Measurements from ENCODE around the gene UPF3B. TPM values are rescaled to one million over a fixed set of nuclear protein-coding genes. Genes with fewer than 3 reads are reported as not detected.

Gene UPF3B
- total RNA-seq, 1 donor from 2014 or later: 8.3 TPM

- Mint-ChIP-seq H3K9me3 (ENCODE audit: unreplicated experiment) (peaks cover under 1% of the 10 kb centered on the region), H3K36me3 (ENCODE audit: unreplicated experiment) (peaks cover 8% of the 10 kb centered on the region), H3K27ac (ENCODE audit: unreplicated experiment) (no peak overlapping the region), H3K27me3 (ENCODE audit: unreplicated experiment) (no peaks in the 10 kb centered on the region), H3K4me1 (ENCODE audit: unreplicated experiment) (no peaks in the 10 kb centered on the region), H3K4me3 (ENCODE audit: unreplicated experiment) (no peak overlapping the region)
- no peak for TF ChIP-seq CTCF (IDR thresholded peaks at IDR 0.05)
- no peak for DNase-seq (ENCODE audit: extremely low spot score, unreplicated experiment)
Measured at GRCh38 chrX:119878740-119879139, 26.0 kb upstream of the UPF3B start.

- DNase-seq (ENCODE audit: extremely low spot score, unreplicated experiment): peak; percentile 92
- TF ChIP-seq CTCF (IDR thresholded peaks at IDR 0.05): no peak
- peak within 1 kb of the TSS; percentile 97 for H3K4me3 Mint-ChIP-seq (ENCODE audit: unreplicated experiment)
Measured at GRCh38 chrX:119871599-119872395, 19.0 kb upstream of the UPF3B start, which contains the start of the genes NDUFA1 and RNF113A. NDUFA1 (plus strand) TSS chrX:119871832; CDS start chrX:119871912, 80 bp downstream. RNF113A (minus strand) TSS chrX:119871733; CDS start chrX:119871613, 120 bp downstream.

GRCh38 chrX:119871245-119871598, 18.5 kb upstream of the UPF3B start:
- Mint-ChIP-seq H3K4me3 (ENCODE audit: unreplicated experiment) (peak overlapping the region; percentile 97), H3K27ac (ENCODE audit: unreplicated experiment) (peak overlapping the region; percentile 96), H3K36me3 (ENCODE audit: unreplicated experiment) (peaks cover 6% of the 10 kb centered on the region), H3K4me1 (ENCODE audit: unreplicated experiment) (peaks cover 18% of the 10 kb centered on the region), H3K27me3 (ENCODE audit: unreplicated experiment) (no peaks in the 10 kb centered on the region), H3K9me3 (ENCODE audit: unreplicated experiment) (no peaks in the 10 kb centered on the region)
- DNase-seq (ENCODE audit: extremely low spot score, unreplicated experiment): no peak
- no peak for TF ChIP-seq CTCF (IDR thresholded peaks at IDR 0.05)

More at GRCh38 chrX:119871599-119872395, 19.0 kb upstream of the UPF3B start, which contains the start of the genes NDUFA1 and RNF113A:
- Mint-ChIP-seq H3K9me3 (ENCODE audit: unreplicated experiment) (no peaks in the 10 kb centered on the region), H3K4me1 (ENCODE audit: unreplicated experiment) (peaks cover 18% of the 10 kb centered on the region), H3K27me3 (ENCODE audit: unreplicated experiment) (no peaks in the 10 kb centered on the region), H3K27ac (ENCODE audit: unreplicated experiment) (peak within 1 kb of the TSS; percentile 96), H3K36me3 (ENCODE audit: unreplicated experiment) (peaks cover 6% of the 10 kb centered on the region)

GRCh38 chrX:119870626-119871131, 17.9 kb upstream of the UPF3B start:
- no peak for DNase-seq (ENCODE audit: extremely low spot score, unreplicated experiment)
- Mint-ChIP-seq H3K36me3 (ENCODE audit: unreplicated experiment) (peaks cover 6% of the 10 kb centered on the region), H3K27ac (ENCODE audit: unreplicated experiment) (peak overlapping the region; percentile 96), H3K4me3 (ENCODE audit: unreplicated experiment) (peak overlapping the region; percentile 97), H3K27me3 (ENCODE audit: unreplicated experiment) (no peaks in the 10 kb centered on the region), H3K4me1 (ENCODE audit: unreplicated experiment) (peaks cover 18% of the 10 kb centered on the region), H3K9me3 (ENCODE audit: unreplicated experiment) (no peaks in the 10 kb centered on the region)
- no peak for TF ChIP-seq CTCF (IDR thresholded peaks at IDR 0.05)

- H3K27me3 Mint-ChIP-seq (ENCODE audit: unreplicated experiment): no peaks in the 10 kb centered on the region
- DNase-seq (ENCODE audit: extremely low spot score, unreplicated experiment): no peak
- TF ChIP-seq CTCF (IDR thresholded peaks at IDR 0.05): no peak
- H3K4me3 Mint-ChIP-seq (ENCODE audit: unreplicated experiment): peak overlapping the region; percentile 98
- H3K4me1 Mint-ChIP-seq (ENCODE audit: unreplicated experiment): peaks cover 12% of the 10 kb centered on the region
- H3K9me3 Mint-ChIP-seq (ENCODE audit: unreplicated experiment): peaks cover 9% of the 10 kb centered on the region
- peaks cover 4% of the 10 kb centered on the region for H3K36me3 Mint-ChIP-seq (ENCODE audit: unreplicated experiment)
- peak overlapping the region; percentile 99 for H3K27ac Mint-ChIP-seq (ENCODE audit: unreplicated experiment)
Measured at GRCh38 chrX:119853444-119853843, 681 bp upstream of the UPF3B start.
